HCT116 (cell line): ENCODE data around the gene LRP2. TPM values are rescaled to one million over a fixed set of nuclear protein-coding genes. Genes with fewer than 3 reads are reported as not detected.

Source experiments
- ATAC-seq: fragments of 200-7000 bp; cut with Tn5 transposase; 2 replicates; pipeline ENCODE4 v1.9.1; 2020; ENCODE audit warnings: mild to moderate bottlenecking, moderate library complexity
- BruUV-seq: library from RNA; stranded (reverse); fragments of 400-500 nt; replicated peaks from 2 replicates; lab custom pipeline; 2021; lab: Mats Ljungman, UMichigan
- CTCF ChIA-PET: fragments of 300-600 bp; sonication (Branson Sonifier 250); formaldehyde crosslinking; loops from one replicate; lab custom pipeline; 2021; ENCODE audit warnings: antibody characterized with exemption; lab: Charles Lee
- POLR2A ChIA-PET: fragments of 300-600, 350-600 bp; sonication (Branson Sonifier 250); formaldehyde crosslinking; loops from one replicate; lab custom pipeline; 2021; ENCODE audit warnings: antibody characterized with exemption; lab: Charles Lee
- RAD21 ChIA-PET, 2 experiments: fragments of 300-600 bp; sonication (Branson Sonifier 250); formaldehyde crosslinking; loops; one replicate each; lab custom pipeline; 2023; ENCODE audit warnings: low total read pairs in 2 of 2; ENCODE audit not compliant: uncharacterized antibody in 2 of 2, unreplicated experiment in 2 of 2, low non-redundant PET in 1 of 2; lab: Charles Lee
- DNase-seq: peaks from one replicate; pipeline ENCODE4 v3.0.0-alpha.2; 2010; ENCODE audit warnings: low read depth, low spot score
- H2AFZ ChIP-seq: fragments of 200-600 bp; shearing (Covaris generic), sonication (generic); 2 replicates; pipeline ENCODE4 v1.6.1; 2017; ENCODE audit warnings: low read depth, mixed run types, mixed read lengths, antibody characterized with exemption, low read length; ENCODE audit not compliant: poor library complexity, severe bottlenecking
- H3K27ac ChIP-seq: 2 replicates; pipeline ENCODE4 v1.5.1; 2012; ENCODE audit warnings: low read depth, low read length
- H3K27me3 ChIP-seq: fragments of 200-600 bp; sonication (generic); 2 replicates; pipeline ENCODE4 v1.6.1; 2016; ENCODE audit warnings: mixed run types, low read length, mixed read lengths; ENCODE audit not compliant: insufficient read depth
- H3K36me3 ChIP-seq, 2 experiments: fragments of 200-500 bp in 1 of 2; fragments of 200-600 bp in 1 of 2; sonication (Bioruptor generic) in 1 of 2; sonication (generic) in 1 of 2; 2 replicates each; pipeline versions ENCODE4 v1.5.1 to v1.6.1; 2014 to 2016; ENCODE audit warnings: low read length in 2 of 2, inconsistent platforms in 1 of 2, mixed read lengths in 1 of 2, mixed run types in 1 of 2; ENCODE audit not compliant: insufficient read depth in 2 of 2, control insufficient read depth in 1 of 2
- H3K4me1 ChIP-seq, 2 experiments: fragments of 200-600 bp in 1 of 2; sonication (generic) in 1 of 2; 2 replicates each; pipeline versions ENCODE4 v1.5.1 to v1.6.1; 2012 to 2017; ENCODE audit warnings: low read length in 2 of 2, inconsistent platforms in 1 of 2, mild to moderate bottlenecking in 1 of 2, mixed read lengths in 1 of 2, mixed run types in 1 of 2, moderate library complexity in 1 of 2; ENCODE audit not compliant: insufficient read depth in 2 of 2, control insufficient read depth in 1 of 2
- H3K4me2 ChIP-seq: fragments of 200-600 bp; sonication (generic); 2 replicates; pipeline ENCODE4 v1.6.1; 2017; ENCODE audit warnings: mixed run types, low read length, mixed read lengths
- H3K4me3 ChIP-seq, 2 experiments: fragments of 200-600 bp in 1 of 2; sonication (generic) in 1 of 2; replicated peaks in 1 of 2; 2 replicates each; pipeline ENCODE4 v1.5.1; 2011 to 2016; ENCODE audit warnings: low read length in 2 of 2, control low read depth in 1 of 2, low read depth in 1 of 2, mild to moderate bottlenecking in 1 of 2, mixed read lengths in 1 of 2, mixed run types in 1 of 2
- H3K79me2 ChIP-seq: fragments of 200-600 bp; sonication (generic); 2 replicates; pipeline ENCODE4 v1.6.1; 2017; ENCODE audit warnings: mild to moderate bottlenecking, mixed run types, low read length, moderate library complexity, mixed read lengths; ENCODE audit not compliant: insufficient read depth
- H3K9ac ChIP-seq: fragments of 200-600 bp; sonication (generic); 2 replicates; pipeline ENCODE4 v1.6.1; 2016; ENCODE audit warnings: low read length, mixed read lengths
- H3K9me2 ChIP-seq: fragments of 200-600 bp; sonication (generic), shearing (Covaris generic); 2 replicates; pipeline ENCODE4 v1.6.1; 2017; ENCODE audit warnings: mixed run types, mild to moderate bottlenecking, moderate library complexity; ENCODE audit not compliant: insufficient read depth
- H3K9me3 ChIP-seq, 2 experiments: fragments of 200-500 bp in 1 of 2; fragments of 200-600 bp in 1 of 2; sonication (Bioruptor generic) in 1 of 2; sonication (generic) in 1 of 2; 2 replicates each; pipeline ENCODE4 v1.6.1; 2014 to 2017; ENCODE audit warnings: low read length in 2 of 2, mixed read lengths in 2 of 2, inconsistent platforms in 1 of 2, low read depth in 1 of 2, mild to moderate bottlenecking in 1 of 2, mixed run types in 1 of 2, moderate library complexity in 1 of 2; ENCODE audit not compliant: control insufficient read depth in 1 of 2, insufficient read depth in 1 of 2
- H4K20me1 ChIP-seq: fragments of 200-600 bp; sonication (generic), shearing (Covaris generic); 2 replicates; pipeline ENCODE4 v1.6.1; 2017; ENCODE audit warnings: mixed run types, mild to moderate bottlenecking, moderate library complexity; ENCODE audit not compliant: insufficient read depth
- CBX3 ChIP-seq: IDR thresholded peaks from 2 replicates; pipeline ENCODE4 v1.6.1; 2012; ENCODE audit warnings: low read depth
- CEBPB ChIP-seq: IDR thresholded peaks from 2 replicates; pipeline ENCODE4 v1.6.1; 2012; ENCODE audit warnings: low read depth
- EGR1 ChIP-seq: IDR thresholded peaks from 2 replicates; pipeline ENCODE4 v1.6.1; 2012; ENCODE audit warnings: low read depth
- ELF1 ChIP-seq: IDR thresholded peaks from 2 replicates; pipeline ENCODE4 v1.6.1; 2012; ENCODE audit warnings: low read depth, borderline replicate concordance
- FOSL1 ChIP-seq: IDR thresholded peaks from 2 replicates; pipeline ENCODE4 v1.6.1; 2012; ENCODE audit warnings: low read depth
- POLR2AphosphoS5 ChIP-seq: IDR thresholded peaks from 2 replicates; pipeline ENCODE4 v1.6.1; 2011; ENCODE audit warnings: mild to moderate bottlenecking, low read depth, low read length, moderate library complexity
- RAD21 ChIP-seq: IDR thresholded peaks from 2 replicates; pipeline ENCODE4 v1.6.1; 2012; ENCODE audit warnings: low read depth, mild to moderate bottlenecking
- REST ChIP-seq: IDR thresholded peaks from 2 replicates; pipeline ENCODE4 v1.6.1; 2012; ENCODE audit warnings: low read depth
- SIN3A ChIP-seq: IDR thresholded peaks from 2 replicates; pipeline ENCODE4 v1.6.1; 2012; ENCODE audit warnings: low read depth
- SP1 ChIP-seq: IDR thresholded peaks from 2 replicates; pipeline ENCODE4 v1.6.1; 2012; ENCODE audit warnings: low read depth
- TCF7L2 ChIP-seq: IDR thresholded peaks from 2 replicates; pipeline ENCODE4 v1.7.0; 2011; ENCODE audit warnings: borderline replicate concordance, inconsistent platforms; ENCODE audit not compliant: insufficient read depth, insufficient read length; ENCODE audit errors: extremely low read depth
- ZFX ChIP-seq: fragments of 450-650 bp; IDR thresholded peaks from 2 replicates; pipeline ENCODE4 v1.6.1; 2017
- ZNF274 ChIP-seq: fragments of 200-500 bp; sonication (Bioruptor generic); IDR thresholded peaks from 2 replicates; pipeline ENCODE4 v1.6.1; 2014; ENCODE audit warnings: mild to moderate bottlenecking, low read depth, low read length, inconsistent platforms
- intact Hi-C: fragments of 100-400 bp; cut with micrococcal nuclease; formaldehyde crosslinking; loops from 2 replicates; pipeline ENCODE4 v1.10.0; 2022
- total RNA-seq: library from RNA; stranded (reverse); gene quantifications from one replicate; pipeline ENCODE4 v1.2.1, GENCODE V29; 2021; ENCODE audit not compliant: unreplicated experiment
- TF ChIP-seq, protein P1 (sequence below): IDR thresholded peaks from 2 replicates; pipeline ENCODE4 v1.6.1; 2012
- TF ChIP-seq, protein P2 (sequence below): IDR thresholded peaks from 2 replicates; pipeline ENCODE4 v1.6.1; 2012
- TF ChIP-seq, protein P3 (sequence below): IDR thresholded peaks from 2 replicates; pipeline ENCODE4 v1.6.1; 2011; ENCODE audit warnings: mild to moderate bottlenecking, low read length, moderate library complexity; ENCODE audit not compliant: insufficient replicate concordance; ENCODE audit errors: extremely low read depth

LRP2 gene
- total RNA-seq, 1 experiment from 2014 or later: 0.20 TPM

DNA sequence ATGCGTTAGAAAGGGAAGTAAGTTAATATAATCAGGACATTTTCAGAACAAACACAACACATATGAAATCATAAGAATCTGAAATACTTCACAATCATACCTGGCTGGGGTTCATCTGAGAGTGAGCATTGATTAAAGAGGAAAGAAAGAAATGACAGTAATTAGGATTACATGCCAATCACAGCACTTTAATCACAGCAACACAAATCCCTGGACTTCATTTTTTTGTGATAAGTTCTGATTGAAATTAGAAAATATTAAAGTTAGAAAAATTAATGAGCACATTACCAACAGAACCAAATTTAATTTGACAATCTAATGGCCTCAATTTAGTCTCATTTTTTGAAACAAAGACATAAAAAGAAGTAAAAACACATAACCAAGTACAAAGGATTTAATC, 121.9 kb downstream of the LRP2 start:
- intact Hi-C loops: no loop called here
- H2AFZ ChIP-seq: no peak overlapping the region
- H3K79me2 ChIP-seq: no peaks in the 10 kb centered on the region
- ChIA-PET POLR2A (no interaction called here), RAD21 (no interaction called here), CTCF (no interaction called here)
- DNase-seq (no peak), ATAC-seq (no peak)
- no peak overlapping the region for H3K9ac ChIP-seq
- no peaks in the 10 kb centered on the region for H3K36me3 ChIP-seq
- H3K27me3 ChIP-seq: no peaks in the 10 kb centered on the region
- no TSS peak for BruUV-seq
- no peaks in the 10 kb centered on the region for H3K9me3 ChIP-seq
- no peaks in the 10 kb centered on the region for H3K4me1 ChIP-seq
- no peak overlapping the region for H3K4me2 ChIP-seq
- H3K9me2 ChIP-seq: no peaks in the 10 kb centered on the region
- no peak overlapping the region for H3K4me3 ChIP-seq
- no peaks in the 10 kb centered on the region for H4K20me1 ChIP-seq
- TF ChIP-seq SP1: no peak
- no peak for TF ChIP-seq FOSL1
- TF ChIP-seq, protein P1, sequence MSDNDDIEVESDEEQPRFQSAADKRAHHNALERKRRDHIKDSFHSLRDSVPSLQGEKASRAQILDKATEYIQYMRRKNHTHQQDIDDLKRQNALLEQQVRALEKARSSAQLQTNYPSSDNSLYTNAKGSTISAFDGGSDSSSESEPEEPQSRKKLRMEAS: no peak
- TF ChIP-seq EGR1: no peak
- no peak for TF ChIP-seq CBX3
- no peak for TF ChIP-seq ZNF274
- no peak for TF ChIP-seq TCF7L2
- no peak for TF ChIP-seq SIN3A
- TF ChIP-seq, protein P2, sequence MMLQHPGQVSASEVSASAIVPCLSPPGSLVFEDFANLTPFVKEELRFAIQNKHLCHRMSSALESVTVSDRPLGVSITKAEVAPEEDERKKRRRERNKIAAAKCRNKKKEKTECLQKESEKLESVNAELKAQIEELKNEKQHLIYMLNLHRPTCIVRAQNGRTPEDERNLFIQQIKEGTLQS: no peak
- no peak for TF ChIP-seq ZFX
- TF ChIP-seq, protein P3, sequence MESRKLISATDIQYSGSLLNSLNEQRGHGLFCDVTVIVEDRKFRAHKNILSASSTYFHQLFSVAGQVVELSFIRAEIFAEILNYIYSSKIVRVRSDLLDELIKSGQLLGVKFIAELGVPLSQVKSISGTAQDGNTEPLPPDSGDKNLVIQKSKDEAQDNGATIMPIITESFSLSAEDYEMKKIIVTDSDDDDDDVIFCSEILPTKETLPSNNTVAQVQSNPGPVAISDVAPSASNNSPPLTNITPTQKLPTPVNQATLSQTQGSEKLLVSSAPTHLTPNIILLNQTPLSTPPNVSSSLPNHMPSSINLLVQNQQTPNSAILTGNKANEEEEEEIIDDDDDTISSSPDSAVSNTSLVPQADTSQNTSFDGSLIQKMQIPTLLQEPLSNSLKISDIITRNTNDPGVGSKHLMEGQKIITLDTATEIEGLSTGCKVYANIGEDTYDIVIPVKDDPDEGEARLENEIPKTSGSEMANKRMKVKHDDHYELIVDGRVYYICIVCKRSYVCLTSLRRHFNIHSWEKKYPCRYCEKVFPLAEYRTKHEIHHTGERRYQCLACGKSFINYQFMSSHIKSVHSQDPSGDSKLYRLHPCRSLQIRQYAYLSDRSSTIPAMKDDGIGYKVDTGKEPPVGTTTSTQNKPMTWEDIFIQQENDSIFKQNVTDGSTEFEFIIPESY: no peak
- no peak for TF ChIP-seq REST
- TF ChIP-seq CEBPB: no peak
- no peak for TF ChIP-seq POLR2AphosphoS5
- no peak for TF ChIP-seq RAD21
- no peak for TF ChIP-seq ELF1
- no peak overlapping the region for H3K27ac ChIP-seq
